Middle frontal gyrus (tissue), 1 donor: ENCODE data around the gene CNR2.
"Not testable (repeated sequence)": the region's sequence is repeated elsewhere in the genome, so short reads cannot be mapped to it uniquely, and the experiment has no call there.

ENCODE experiments used
- DNase-seq: peaks from one replicate; pipeline ENCODE4 v3.0.0-alpha.2; 2015; ENCODE audit warnings: low spot score; ENCODE audit errors: extremely low spot score

CNR2 gene

GRCh38 chr1:23916209-23917131, 3.3 kb upstream of the CNR2 start:
- no peak for DNase-seq

DNA sequence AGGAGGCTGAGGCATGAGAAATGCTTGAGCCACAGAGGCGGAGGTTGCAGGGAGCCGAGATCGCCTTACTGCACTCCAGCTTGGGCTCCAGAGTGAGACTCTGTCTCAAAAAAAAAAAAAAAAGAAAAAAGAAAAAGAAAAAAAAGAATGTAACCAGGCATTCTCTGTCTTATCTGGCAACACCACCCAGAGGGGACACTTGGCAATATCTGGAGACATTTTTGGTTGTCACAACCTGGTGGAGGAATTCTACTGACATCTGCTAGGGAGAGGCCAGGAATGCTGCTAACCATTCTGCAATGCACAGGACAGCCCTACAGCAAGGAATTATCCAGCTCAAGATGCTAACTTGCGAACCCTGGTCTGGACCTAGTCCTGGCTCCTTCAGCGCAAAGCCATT, 2.3 kb upstream of the CNR2 start:
- no peak for DNase-seq

GRCh38 chr1:23914921-23915320, 1.8 kb upstream of the CNR2 start:
- no peak for DNase-seq

- no peak for DNase-seq
These were observed 1.2 kb downstream of the CNR2 start for GRCh38 chr1:23911921-23912320.

DNA sequence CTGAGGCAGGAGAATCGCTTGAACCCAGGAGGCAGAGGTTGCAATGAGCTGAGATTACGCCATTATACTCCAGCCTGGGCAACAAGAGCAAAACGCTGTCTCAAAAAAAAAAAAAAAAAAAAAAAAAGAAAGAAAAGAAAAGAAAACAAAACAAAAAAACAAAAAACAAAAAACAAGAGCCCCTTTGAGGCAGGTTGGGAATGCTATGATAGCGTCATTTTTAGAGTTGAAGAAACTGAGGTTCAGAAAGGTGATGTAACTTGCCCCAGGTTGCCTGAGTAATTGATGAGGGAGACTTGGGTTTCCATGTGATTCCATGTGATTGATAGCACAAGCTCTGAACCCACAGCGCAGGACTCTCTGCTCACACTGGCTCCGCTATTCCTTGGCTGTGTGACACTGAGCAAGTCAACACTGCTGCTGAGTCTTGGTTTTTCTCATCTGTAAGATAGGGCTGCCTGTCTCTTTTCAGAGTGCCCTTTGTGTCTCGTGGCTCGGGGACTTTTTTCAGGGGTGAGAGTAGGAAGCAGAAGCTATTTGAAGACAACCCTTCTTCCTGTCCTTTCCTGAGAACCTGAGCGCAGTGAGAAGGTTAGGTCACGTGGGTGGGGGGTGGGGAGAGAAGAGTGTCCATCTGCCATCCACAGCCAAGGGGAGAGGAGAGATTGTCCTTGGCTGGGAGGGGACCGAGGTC, 2.5 kb downstream of the CNR2 start:
- no peak for DNase-seq

GRCh38 chr1:23910144-23910543, 3.0 kb downstream of the CNR2 start:
- no peak for DNase-seq

- DNase-seq = no peak
These were observed 3.8 kb downstream of the CNR2 start for GRCh38 chr1:23909412-23909811.

- no peak for DNase-seq
These were observed 4.5 kb downstream of the CNR2 start for GRCh38 chr1:23908453-23909341.

GRCh38 chr1:23906731-23907130, 6.4 kb downstream of the CNR2 start:
- DNase-seq = no peak

DNA sequence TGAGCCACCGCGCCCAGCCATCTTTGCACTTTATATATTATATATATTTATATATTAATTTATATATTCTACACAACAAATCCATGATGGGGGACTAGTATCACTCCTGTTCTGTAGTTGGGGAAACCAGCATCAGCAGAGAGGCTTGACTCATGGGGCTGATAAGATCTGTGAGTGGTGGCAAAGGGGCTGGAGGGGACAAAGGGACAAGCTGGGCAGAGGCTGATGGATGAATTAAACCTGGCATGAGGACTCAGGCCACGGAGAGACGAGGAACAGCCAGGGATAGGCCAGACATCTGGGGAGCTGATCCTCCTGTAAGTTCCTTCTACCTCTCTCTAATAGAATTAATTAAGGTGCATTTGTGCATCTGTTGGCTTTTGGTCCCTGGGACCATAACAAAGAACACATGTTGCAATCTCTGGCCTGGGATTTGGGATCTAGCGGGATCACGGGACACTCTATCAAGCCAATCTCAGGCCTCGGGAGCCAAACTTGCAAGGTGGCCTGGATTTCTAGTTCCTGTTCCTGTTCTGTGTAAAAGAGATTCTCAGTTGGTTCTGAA, 7.6 kb downstream of the CNR2 start:
- no peak for DNase-seq

DNA sequence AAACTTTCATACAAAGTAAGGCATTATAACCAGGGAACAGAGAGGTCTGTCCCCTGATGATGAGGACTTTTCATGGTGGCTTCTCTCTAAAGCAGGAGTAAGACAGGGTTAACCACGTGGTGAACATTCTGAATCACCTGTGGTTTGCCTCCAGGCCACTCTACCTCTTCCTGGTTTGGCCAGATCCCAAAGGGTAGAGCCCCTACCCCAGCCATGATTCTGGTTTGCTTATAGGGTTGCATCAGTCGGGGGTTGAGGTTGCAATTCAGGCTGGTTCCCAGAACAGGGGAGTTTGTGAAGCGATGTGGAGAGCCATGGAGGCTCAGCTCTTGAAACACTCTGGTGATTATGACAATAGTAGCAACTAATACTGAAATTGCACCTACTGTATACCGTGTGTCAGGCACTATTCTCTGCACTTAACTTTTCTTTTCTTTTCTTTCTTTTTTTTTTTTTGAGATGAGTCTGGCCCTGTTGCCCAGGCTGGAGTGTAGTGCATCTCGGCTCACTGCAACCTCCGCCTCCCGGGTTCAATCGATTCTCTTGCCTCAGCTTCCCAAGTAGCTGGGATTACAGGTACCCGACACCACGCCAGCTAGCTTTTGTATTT, 8.3 kb downstream of the CNR2 start:
- no peak for DNase-seq

- no peak for DNase-seq
These were observed 9.4 kb downstream of the CNR2 start for GRCh38 chr1:23903754-23904153.

DNA sequence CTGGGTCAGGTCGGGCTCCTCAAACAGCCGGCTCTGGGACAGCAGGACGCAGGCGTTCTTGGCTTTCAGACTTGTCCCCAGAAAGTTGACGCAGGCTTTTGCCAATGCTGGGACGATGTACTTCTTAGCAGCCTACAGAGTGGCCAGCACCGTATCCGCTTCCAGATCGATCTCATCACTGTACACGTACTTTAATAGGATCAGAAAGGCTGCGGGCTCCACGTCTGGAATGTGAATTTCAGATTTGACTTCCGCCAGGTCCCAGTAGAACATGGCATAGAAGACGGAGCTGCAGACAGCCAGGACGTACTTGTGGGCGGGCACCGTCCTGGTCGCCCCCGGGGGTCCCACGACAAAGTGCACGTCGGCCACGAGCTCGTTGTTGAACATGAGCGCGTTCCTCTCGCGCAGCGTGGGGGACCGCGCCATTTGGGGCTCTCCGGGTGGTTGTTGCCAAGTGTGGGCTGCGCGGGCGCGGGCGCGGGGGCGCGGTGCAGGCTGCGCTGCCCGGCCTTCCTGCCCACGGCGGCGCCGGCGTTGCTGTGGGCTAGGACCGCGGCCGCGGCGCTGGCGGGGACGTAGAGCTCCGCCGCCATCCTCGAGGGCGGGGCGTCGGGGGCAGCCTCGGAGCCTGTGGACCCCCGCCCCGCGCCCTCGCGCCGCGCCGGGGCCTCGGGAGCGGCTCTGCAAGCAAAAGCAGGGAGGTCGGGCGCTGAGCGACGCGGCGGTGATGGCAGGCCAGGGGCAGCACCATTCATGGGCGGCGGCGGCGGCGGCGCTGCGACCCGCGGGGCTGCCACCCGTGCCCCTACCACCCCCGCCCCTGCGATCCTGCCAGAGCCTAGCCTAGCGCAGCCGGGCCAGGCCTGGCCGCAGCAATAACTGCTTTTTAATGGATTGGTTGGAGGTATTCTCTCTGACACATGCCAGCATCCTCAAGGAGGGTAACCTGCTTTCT, 10.6 kb downstream of the CNR2 start:
- no peak for DNase-seq

- not testable (repeated sequence) for DNase-seq
These were observed 13.1 kb downstream of the CNR2 start for GRCh38 chr1:23900017-23900416.

- no peak for DNase-seq
These were observed 14.1 kb downstream of the CNR2 start for GRCh38 chr1:23899070-23899469.

GRCh38 chr1:23897083-23897482, 16.1 kb downstream of the CNR2 start:
- DNase-seq = no peak

GRCh38 chr1:23896491-23896890, 16.7 kb downstream of the CNR2 start:
- no peak for DNase-seq

GRCh38 chr1:23895993-23896392, 17.2 kb downstream of the CNR2 start:
- DNase-seq = no peak

GRCh38 chr1:23895082-23895481, 18.1 kb downstream of the CNR2 start:
- no peak for DNase-seq

DNA sequence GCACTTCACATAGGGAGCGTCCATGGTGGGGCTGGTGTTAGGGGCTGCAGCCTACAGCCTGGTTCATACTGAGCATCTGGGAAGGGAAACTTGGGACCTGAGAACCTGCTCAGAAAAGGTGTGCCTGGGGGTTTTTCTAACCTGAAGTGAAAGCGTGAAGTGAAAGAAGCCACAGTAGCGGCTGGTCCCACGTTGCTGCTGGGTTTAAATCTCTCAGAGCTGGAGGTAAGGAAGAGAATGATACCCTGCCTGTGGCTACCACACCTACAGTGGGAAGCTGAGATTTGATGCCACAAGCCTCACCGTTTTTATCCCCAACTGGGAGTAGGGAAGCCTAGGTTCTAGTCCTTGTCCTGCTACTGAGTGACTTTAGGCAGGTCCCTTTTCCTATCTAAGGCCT, 24.1 kb downstream of the CNR2 start:
- no peak for DNase-seq
